Measurements from ENCODE around the gene HOXA11. TPM values are rescaled to one million over a fixed set of nuclear protein-coding genes. Genes with fewer than 3 reads are reported as not detected.

Gene HOXA11
- polyA plus RNA-seq, 1 of the 3 experiments (the other 2 are of a cell fraction), result not detected

DNA sequence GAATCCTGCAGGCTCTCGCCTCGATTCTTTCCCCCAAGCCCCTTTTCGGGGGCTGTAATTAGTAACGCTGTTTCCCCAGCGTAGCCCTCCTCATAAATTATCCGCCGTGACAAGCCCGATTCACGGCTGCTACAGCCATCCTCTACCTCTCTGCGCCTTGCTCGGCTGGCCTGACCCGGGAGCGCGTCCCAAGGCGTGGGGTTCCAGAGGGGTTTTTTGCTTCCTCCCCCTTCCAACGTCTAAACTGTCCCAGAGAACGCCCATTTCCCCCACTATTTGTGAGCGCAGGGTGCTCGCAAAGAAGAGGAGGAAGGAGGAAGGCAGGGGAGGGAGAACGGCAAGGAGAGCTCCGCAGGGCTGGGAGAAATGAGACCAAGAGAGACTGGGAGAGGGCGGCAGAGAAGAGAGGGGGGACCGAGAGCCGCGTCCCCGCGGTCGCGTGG is 42.4 kb downstream of the HOXA11 start:
- no peak for DNase-seq
- Histone ChIP-seq H3K27ac (ENCODE audit: low read depth in 2 of 2, low read length in 1 of 2) (no peak overlapping the region), H3K9me2 (no peaks in the 10 kb centered on the region), H3K9me3 (no peaks in the 10 kb centered on the region), H4K20me1 (ENCODE audit: insufficient read depth) (no peaks in the 10 kb centered on the region), H3K9ac (no peak overlapping the region), H3K4me2 (peak overlapping the region; percentile 42; the same call in 1 of the 2 replicates), H3K4me3 (ENCODE audit: low read depth in 2 of 2, low read length in 1 of 2) (no peak overlapping the region), H3K27me3 (ENCODE audit: insufficient read depth) (peaks cover 100% of the 10 kb centered on the region), H3K79me2 (ENCODE audit: insufficient read depth) (no peaks in the 10 kb centered on the region), H3K4me1 (ENCODE audit: control insufficient read depth in 1 of 2, insufficient read depth in 2 of 2, low read depth in 1 of 2, low read length in 1 of 2) (peaks cover 11 to 12% of the 10 kb centered on the region in 2 experiments; a peak in 1 of 4 replicates), H3K36me3 (replicated peaks in 1 of 2; ENCODE audit: control insufficient read depth in 1 of 2, insufficient read depth in 2 of 2, low read length in 1 of 2) (no peaks in the 10 kb centered on the region), H3F3A (replicated peaks; ENCODE audit: insufficient read depth) (no peaks in the 10 kb centered on the region), H2AFZ (ENCODE audit: low read depth) (no peak overlapping the region)
- WGBS (ENCODE audit: low lambda C conversion rate), result 11% methylated on average over 29 of the region's 29 CpGs
- POLR2A ChIA-PET, result no interaction called here
- CTCF ChIA-PET, result interaction anchor here (1.0 to 10.9 kb wide), 13 partner anchors 9 to 1250 kb away, joined by 3 to 270 read pairs (median 7); partner anchors contain the start of genes HOXA3, HOXA4 and HOXA7
- TF ChIP-seq, protein P1, sequence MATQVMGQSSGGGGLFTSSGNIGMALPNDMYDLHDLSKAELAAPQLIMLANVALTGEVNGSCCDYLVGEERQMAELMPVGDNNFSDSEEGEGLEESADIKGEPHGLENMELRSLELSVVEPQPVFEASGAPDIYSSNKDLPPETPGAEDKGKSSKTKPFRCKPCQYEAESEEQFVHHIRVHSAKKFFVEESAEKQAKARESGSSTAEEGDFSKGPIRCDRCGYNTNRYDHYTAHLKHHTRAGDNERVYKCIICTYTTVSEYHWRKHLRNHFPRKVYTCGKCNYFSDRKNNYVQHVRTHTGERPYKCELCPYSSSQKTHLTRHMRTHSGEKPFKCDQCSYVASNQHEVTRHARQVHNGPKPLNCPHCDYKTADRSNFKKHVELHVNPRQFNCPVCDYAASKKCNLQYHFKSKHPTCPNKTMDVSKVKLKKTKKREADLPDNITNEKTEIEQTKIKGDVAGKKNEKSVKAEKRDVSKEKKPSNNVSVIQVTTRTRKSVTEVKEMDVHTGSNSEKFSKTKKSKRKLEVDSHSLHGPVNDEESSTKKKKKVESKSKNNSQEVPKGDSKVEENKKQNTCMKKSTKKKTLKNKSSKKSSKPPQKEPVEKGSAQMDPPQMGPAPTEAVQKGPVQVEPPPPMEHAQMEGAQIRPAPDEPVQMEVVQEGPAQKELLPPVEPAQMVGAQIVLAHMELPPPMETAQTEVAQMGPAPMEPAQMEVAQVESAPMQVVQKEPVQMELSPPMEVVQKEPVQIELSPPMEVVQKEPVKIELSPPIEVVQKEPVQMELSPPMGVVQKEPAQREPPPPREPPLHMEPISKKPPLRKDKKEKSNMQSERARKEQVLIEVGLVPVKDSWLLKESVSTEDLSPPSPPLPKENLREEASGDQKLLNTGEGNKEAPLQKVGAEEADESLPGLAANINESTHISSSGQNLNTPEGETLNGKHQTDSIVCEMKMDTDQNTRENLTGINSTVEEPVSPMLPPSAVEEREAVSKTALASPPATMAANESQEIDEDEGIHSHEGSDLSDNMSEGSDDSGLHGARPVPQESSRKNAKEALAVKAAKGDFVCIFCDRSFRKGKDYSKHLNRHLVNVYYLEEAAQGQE (IDR thresholded peaks at IDR 0.05; ENCODE audit: low read depth, low read length), result no peak
- TF ChIP-seq EZH2phosphoT487 (IDR thresholded peaks at IDR 0.05; ENCODE audit: borderline replicate concordance, low read depth), result peak; percentile 39; the same call in 1 of the 2 replicates

DNA sequence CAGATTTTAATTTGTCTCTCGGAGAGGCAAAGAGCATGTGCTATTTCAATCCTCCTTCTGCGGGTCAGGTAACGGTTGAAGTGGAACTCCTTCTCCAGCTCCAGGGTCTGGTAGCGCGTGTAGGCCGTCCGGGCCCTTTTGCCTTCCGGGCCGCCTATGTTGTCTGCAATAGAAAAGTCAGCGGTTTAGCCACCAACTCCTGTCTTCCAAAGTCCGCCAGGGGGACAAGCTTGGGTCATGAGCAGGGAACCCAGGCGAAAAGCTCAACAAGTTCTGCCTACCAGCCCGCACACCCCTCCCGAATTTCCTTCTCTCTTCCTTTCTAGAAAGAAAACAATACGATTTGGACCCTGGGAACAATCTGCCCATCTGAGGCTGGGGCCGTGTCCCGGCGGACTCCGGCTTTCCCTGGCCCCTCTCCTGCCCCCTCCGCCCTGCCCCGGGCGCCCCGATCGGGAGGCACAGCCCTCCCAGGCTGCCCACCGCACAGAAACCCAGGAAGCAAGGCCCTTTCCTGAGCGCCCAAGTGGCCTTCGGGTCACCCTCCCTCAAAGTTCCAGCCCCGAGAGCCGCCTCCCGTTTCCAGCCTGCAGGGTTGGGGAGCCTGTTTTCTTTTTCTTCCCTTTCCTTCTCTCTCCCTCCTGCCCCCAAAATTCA is 43.0 kb downstream of the HOXA11 start:
- H3K4me2 ChIP-seq, result no peak overlapping the region
- H3K27ac ChIP-seq (ENCODE audit: low read depth in 2 of 2, low read length in 1 of 2), result no peak overlapping the region
- POLR2A ChIA-PET, result no interaction called here

More for the DNA sequence above, 43.0 kb downstream of the HOXA11 start:
- 18% methylated on average over 20 of the region's 30 CpGs for WGBS (ENCODE audit: low lambda C conversion rate)
- no peak overlapping the region for H2AFZ ChIP-seq (ENCODE audit: low read depth)
- no peaks in the 10 kb centered on the region for H4K20me1 ChIP-seq (ENCODE audit: insufficient read depth)
- no peaks in the 10 kb centered on the region for H3F3A ChIP-seq (replicated peaks; ENCODE audit: insufficient read depth)
- CTCF ChIA-PET, result interaction anchor here (1.0 to 3.9 kb wide), 12 partner anchors 9 to 1249 kb away, joined by 3 to 36 read pairs (median 4); partner anchors contain the start of genes HOXA3 and HOXA4
- DNase-seq, result peak; percentile 50
- no peak overlapping the region for H3K9ac ChIP-seq
- H3K4me1 ChIP-seq (ENCODE audit: control insufficient read depth in 1 of 2, insufficient read depth in 2 of 2, low read depth in 1 of 2, low read length in 1 of 2), result peaks cover 11 to 12% of the 10 kb centered on the region in 2 experiments; a peak in 1 of 4 replicates
- 0 out of 2 replicates have a peak, but pooled peaks have one; percentile 18 for TF ChIP-seq EZH2phosphoT487 (IDR thresholded peaks at IDR 0.05; ENCODE audit: borderline replicate concordance, low read depth)
- TF ChIP-seq, protein P2, sequence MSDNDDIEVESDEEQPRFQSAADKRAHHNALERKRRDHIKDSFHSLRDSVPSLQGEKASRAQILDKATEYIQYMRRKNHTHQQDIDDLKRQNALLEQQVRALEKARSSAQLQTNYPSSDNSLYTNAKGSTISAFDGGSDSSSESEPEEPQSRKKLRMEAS (IDR thresholded peaks at IDR 0.05; ENCODE audit: low read depth), result no peak
- H3K4me3 ChIP-seq (ENCODE audit: low read depth in 2 of 2, low read length in 1 of 2), result no peak overlapping the region
- no peaks in the 10 kb centered on the region for H3K79me2 ChIP-seq (ENCODE audit: insufficient read depth)
- H3K9me3 ChIP-seq, result no peaks in the 10 kb centered on the region
- no peaks in the 10 kb centered on the region for H3K36me3 ChIP-seq (replicated peaks in 1 of 2; ENCODE audit: control insufficient read depth in 1 of 2, insufficient read depth in 2 of 2, low read length in 1 of 2)
- peaks cover 100% of the 10 kb centered on the region for H3K27me3 ChIP-seq (ENCODE audit: insufficient read depth)
- H3K9me2 ChIP-seq, result no peaks in the 10 kb centered on the region
